SKM-1 (cell line): Measurements from ENCODE around the gene SAP30L.
A peak's percentile ranks its signal among the peaks of the same experiment; 100 is the strongest.

Source experiments
- DNase-seq: peaks from one replicate; lab custom pipeline; 2025; ENCODE audit not compliant: unreplicated experiment; lab: John Stamatoyannopoulos, UW

Gene SAP30L

DNA sequence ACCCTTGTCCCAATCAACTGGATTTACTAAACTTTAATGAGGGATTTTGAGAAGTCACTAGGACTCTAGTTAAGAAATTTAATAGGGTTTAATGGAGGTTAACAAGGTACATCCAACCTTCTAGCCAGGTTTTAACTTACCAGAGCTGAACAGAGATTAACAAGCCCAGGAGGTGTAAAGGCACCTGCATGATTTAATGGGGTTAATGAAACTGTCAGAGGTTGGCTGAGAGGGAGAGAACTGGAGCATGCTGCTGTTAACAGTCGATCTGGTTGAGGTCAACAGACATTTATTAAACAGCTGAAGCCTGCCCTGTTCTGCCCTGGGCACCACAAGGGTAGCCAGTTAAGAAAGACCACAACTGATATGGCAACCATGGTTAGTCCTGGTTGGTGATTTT lies 18.6 kb downstream of the SAP30L start:
- no peak for DNase-seq

DNA sequence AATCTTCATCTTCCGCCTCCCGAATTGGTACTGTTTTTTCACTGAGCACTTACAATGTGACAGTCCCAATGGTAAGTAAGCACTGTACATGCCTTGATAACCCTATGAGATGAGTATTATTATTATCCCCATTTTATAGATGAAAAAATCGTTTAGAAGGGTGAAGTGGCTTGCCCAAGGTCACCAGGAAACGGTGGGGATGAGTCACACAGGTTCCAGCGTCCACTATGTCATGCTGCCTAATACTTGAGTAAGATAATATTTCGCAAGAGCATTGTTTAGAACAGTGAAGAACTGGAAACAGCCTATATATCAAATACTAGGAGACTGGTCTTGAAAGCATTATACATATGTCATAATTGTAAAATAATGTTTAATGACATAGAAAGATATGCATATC lies 19.4 kb downstream of the SAP30L start:
- peak; percentile 30 for DNase-seq

DNA sequence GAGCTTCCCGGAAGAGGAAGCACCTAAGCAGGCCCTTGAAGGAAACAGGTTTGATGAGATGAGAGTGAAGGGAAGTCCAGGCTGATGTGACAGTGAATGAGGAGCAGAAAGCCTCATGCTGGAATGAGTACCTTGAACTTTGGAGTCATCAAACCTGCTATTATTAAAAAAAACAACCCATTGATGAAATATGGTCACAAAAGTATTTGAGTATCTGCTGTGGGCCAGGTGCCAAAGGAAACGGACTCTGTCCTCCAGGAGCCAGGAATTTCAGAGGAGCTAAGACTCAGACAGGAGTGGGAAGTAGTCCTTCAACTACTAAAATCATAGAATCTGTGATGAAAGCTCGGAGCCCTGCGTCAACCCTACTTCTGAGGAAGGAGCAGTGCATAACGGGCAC lies 20.4 kb downstream of the SAP30L start:
- no peak for DNase-seq

DNA sequence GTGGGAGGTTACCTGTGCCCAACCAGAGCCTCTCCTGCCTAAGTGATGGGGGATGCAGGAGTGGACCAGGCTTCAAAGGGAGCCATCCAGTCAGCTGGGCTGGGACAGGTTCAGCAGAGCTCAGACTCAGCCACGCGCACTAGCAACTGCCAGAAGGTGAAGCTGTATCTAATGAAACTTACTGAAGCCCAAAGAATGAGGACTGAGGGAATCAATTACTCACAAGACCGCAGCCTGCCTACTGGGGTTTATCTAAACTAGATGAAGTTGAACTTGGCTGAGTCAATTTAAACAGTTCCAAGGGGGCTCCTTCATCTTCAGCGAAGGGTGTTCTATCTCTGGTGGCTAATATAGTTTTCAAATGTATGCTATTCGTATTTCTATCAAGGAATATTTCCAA lies 20.9 kb downstream of the SAP30L start:
- no peak for DNase-seq

DNA sequence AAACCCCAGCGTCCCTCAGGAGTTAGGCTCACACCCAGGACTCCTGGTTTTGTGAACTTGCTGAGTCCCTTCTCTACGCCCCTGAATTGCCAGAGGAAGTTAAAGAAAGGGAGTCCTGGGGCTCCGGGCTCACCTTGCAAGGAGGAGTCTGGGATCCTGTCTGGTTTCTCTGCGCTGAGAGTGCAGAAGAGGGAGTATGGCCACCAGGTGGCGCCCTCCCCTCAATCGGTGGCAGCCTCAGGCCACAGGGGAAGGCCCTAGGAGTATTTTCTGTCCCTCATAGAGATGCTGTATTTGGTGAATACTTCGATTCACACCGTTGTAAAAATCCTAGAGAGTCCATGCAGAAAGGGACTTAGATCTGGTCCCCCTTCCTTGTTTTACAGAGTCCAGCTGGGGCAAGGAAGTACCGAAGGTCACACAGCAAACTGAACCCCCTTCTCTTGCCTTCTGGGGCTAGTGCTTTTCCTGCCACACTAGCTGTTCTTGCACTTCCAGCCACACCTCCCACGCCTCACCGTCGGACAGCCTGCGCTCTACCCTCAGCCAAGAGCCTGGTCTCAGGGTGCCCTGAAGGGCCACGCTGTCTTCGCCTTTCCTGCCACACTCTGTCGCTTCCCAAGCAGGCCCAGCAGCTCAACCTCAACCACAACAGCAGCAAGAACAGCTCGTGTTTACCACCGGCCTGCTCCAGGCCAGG lies 22.0 kb downstream of the SAP30L start:
- DNase-seq: peak; percentile 53

DNA sequence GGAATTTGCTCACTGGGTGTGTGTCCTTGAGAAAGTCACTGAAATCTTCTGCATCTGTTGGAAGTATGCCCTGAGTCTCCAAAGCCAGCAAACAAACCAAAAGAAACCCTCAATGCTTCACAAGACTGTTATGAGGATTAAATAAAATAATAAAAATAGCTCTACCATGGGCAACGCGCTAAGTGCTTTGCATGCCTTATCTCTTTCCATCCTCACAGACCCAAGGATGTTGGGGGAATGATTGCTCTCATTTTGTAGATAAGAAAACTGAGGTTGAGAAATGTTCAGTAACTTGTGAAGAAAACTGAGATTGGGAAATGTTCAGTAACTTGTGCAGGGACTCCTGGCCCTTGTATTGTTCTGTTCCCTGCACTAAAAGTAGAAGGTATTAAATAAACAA lies 24.3 kb downstream of the SAP30L start:
- DNase-seq: no peak

DNA sequence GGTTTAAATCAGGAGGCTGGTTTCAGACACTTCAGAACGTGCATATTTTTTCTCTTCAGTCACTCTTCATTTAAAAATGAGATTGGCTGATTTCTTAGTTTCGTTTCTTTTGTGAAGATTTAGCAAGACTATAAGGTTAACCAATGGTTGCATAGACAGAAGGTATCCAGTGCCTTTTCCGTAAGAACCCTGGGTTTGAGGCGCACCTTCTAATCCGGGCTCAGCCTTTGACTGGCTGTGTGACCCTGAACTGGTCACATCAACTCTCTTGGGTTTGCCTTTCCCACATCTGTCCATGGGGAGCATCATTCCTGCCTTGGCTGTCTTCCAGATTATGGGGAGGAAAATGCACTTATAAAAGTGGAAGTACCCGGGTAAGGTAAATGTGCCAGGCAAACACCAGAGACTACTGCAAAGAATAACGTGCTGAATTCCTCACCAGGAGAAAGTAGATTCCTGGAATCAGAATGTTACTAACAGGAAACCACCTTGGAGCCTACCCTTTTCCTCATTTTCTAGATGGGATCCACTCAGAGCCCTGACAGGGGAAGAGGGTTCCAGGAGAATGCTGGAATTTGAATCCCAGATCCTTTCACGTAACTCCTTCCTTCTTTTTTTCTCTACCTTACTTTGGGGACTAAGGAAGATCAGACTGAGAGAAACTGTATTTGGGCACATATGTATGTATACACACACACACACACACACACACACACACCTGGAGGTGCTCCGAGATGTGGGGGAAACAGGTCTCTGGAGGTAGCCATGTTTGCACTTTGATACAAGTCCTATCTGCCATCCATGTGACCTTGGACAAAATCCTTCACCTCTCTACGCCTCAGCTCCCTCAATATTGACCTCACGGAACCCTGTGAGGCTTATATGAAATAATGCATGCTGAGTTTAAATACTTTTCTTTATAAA lies 25.4 kb downstream of the SAP30L start:
- no peak for DNase-seq

DNA sequence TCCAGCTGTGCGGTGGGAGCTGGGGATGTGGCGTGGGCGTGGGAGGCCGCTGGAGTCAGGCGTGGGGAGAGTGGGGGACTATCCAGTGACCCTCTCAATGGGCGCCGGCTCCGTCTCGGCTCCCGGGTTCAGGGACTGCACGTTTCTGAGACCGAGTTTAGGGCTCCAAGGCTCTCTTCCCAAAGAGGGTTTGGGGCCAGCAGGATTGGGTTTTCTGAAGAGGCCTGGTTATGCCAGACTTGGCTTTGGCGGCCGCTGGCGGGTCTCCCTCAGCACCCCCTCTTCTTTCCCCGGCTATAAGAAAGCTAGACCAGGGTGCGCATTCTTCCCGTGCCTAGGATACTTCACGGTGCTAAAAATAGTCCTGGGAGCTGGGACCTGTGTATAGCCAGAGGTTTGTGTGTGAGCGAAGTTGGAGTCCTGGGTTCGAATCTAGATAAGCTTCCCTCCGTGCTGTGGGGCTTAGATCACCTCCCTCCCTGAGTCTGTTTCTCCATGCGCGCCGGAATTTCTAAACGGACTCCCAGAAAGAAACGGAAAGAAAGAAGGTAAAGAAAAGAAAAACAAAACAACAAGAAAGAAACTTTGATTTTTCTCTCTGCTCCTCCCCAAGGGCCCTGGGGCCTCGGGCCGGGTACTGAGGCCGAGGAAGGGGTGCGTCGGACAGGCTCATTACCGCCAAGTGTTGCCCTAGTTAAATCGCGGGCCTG lies 27.2 kb downstream of the SAP30L start:
- DNase-seq: no peak

DNA sequence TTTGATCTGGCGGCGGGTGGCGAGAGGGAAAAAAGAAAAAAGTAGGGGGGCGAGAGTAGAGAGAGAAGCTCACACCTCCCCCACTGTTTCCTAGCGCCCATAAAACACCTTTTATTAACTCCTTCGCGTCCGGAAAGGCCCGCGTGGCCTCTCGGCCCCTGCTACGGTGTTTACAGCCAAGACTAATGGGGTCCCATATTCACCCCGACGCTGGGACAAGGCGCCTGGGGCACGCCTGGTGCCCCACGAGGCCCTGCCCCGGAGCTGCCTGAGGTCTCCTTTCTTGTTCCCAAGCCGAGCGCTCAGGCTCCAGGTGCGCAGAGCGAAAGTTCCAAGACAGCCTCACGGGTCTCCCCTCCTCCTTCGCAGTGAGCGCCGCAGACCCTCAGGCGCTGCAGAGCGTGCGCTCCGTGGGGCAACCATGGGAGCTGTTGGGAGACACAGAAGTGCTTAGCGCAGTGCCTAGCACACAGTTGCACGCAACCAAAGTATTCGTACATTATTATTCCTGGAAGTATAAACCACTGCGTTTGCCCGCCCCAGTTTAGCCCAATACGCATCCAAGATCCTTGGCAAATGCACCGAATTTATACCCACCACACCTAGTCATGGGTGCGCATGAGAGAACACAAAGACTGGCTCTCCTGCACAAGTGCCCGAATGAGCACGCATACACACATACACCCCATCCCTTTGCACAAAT lies 27.9 kb downstream of the SAP30L start:
- DNase-seq: no peak

DNA sequence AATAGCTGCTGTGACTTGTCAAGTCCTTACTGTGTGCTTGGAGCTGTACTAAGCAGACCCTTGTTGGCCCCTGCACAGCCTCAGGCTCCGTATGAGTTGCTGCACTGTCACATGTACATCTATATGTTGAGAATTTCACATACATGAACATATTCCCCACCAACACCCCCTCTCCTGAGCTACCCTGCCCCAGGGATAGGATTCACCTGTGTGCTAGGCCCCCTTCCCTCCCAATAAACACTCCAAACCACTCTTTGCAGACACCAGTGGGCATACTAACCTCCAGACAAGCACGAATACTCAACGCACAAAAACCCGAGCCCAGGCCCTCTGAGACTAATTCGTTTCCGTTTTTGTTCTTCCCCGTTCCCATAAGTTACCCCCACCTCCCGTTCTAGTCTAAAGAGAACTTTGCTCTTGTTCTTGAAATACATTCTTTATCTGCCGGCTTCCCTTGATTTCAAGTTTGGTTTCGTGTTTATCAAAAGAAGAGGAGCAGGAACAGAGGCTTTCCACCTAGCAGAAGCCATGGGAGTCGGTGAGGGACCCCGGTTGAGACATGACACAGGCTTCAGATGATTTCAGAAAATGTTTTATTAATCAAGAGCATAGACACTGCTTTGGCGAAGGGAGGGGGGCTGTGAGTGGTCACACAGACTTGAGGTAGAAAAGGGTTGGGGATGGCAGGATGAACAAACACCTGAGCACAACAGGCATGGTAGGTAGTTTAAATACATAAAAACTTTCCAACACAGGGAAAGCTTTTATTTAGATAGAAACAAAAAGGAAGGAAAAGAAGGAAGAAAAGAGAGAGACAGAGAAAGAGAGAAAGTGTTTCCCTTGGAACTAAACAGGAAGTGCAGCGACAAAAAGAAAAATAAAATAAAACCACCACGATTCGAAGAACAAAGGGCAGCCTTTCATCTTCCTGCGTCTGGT lies 28.9 kb downstream of the SAP30L start:
- no peak for DNase-seq

DNA sequence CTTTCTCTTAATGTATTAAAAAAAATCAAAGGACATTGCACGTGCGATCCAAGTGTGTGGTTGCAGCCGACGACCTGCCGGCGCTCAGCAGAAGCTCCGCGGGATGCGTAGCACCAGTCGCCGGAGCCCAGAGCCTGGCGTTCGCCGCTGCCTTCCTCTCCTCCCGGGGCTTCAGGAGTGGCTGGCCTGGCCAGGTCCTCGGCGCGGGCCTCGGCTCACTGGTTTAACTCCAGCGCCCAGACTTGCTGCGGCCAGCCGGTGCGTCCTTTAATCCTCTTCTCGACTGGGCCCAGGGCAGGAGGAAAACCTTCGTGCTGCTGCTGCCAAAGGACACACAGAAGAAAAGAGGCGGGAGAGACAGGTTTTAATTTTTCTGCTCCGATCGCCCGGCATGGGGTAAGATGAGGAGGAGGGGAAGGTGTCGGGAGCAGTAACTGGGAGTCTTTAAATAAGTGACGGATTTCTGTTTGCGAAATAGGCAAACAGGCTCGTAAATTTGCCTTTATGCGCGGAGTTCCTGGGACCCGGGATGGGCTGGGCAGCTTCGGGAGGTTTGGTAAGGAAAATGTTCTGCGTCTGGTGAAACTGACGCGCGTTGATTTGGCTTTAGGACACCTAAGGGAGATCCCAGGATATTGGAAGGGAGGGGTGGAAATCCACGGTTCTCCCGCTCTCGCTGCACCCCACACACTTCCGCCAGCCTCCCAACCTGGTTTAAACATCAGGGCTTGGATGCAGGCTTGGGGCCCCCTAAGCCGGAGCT lies 30.0 kb downstream of the SAP30L start:
- no peak for DNase-seq

DNA sequence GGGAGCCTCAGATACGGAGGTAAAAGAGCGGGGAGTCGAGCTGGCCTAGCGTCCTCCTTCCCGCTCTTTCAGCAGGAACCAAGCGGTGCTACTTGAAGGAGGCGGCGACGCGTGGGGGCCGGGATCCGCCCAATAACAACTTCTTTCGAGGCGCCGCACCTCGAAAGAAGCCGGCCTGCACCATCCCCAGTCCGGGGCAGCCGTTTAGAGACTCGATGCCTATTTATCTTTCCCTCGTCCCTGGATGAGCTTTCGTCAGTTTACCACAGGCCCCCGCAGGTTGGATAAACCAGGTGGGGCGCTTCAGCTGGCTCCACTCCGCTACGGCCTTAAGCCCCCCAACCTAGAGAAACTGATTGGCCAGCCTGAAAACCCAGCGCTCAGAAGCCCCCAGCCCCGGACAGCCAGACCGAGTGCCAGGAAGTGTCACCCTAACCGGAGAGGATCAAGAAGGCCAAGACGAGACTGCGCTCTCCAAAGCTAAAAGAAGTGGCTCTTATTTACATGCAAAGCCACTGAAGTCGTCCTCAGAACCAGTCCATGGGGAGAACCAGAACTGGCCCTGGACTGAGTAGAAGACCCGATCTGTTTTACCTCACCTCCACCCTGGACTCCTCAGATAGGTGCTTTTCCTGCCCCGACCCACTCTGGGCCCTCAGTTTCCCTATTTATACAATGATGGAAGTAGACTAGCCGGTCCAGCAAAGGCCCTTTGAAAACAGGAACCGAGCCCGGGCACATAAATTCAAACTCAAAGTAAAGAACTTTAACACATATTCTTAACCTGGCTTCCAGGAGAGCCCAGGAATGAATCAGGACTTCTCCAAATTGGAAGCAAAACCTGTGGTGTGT lies 30.8 kb downstream of the SAP30L start:
- no peak for DNase-seq

DNA sequence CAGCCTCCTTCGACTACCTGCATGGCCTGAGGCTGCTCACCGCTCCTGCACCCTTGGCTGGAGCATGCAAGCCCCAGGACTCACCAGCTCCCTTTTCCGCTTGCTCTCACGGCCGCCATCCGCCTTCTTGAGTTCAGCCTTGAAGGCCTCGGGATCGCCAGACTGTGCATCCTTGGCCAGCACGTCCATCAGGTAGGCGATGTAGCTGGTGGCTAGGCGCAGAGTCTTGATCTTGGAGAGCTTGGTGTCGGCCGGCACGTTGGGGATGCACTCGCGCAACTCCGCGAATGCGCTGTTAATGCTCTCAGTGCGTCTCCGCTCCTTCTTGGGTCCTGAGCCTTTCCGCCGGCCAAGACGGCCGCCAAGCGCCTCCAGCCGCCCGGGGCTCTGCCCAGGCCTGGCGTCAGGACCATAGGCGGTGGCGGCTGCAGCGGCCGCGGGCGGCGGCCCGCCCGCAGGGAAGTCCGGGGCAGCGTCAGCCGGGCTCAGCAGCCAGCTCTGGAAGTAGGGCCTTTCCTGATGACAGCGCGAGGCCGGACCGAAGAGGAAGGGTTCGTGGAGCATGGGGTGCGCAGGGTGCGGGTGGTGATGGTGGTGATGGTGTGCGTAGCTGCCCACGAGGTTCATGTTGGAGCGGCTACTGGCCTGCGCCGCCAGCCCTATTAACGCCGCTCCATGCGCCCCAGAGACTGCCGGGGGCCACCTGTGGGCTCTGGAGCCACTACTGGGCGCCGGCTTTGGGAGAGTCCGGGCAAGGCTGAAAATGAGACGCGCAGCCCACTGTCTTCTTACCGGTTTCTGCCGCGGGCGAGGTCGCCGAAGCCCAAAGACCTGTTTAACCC lies 31.8 kb downstream of the SAP30L start:
- no peak for DNase-seq

DNA sequence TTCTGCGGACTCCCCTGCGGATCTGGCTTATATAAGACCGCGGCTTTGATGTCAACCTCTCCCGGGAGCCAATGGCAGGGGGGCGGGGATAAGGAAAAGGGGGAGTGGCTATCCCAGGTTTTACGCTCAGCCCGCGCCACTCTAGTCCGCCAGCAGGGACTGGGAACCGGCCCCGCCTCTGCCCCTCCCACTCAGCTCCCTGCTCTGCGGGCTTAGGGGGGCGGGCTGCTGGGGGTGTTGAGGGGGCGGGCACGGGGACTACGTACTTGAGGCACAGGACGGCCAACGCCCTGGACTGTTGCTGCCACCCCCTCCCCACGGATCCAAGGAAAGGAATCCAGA lies 32.4 kb downstream of the SAP30L start, which contains the start of gene HAND1:
Gene HAND1, minus strand, starts transcription at position 4 of the 342 bp plus-strand sequence. CDS start 219 bp downstream, outside the sequence.
- no peak for DNase-seq

DNA sequence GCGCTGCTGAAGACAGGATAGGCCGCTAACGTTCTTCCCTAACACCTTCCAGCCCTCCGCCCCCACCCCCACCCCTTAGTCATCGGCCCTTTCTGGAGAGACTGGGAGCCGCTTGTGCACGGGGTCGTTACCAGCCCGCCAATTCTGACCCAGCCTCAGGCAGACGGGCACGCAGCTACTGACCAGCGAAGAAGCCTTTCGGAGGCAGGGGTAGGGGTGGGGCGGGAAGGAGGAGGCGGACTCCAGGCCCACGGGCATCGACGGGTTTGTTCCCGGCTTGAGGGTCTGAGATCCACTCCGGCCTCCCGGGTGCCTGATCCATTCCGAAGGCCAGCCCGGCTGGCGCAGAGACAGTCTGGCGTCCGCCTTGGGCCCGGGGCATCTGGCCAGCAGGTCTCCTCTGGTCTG lies 33.0 kb downstream of the SAP30L start:
- no peak for DNase-seq

DNA sequence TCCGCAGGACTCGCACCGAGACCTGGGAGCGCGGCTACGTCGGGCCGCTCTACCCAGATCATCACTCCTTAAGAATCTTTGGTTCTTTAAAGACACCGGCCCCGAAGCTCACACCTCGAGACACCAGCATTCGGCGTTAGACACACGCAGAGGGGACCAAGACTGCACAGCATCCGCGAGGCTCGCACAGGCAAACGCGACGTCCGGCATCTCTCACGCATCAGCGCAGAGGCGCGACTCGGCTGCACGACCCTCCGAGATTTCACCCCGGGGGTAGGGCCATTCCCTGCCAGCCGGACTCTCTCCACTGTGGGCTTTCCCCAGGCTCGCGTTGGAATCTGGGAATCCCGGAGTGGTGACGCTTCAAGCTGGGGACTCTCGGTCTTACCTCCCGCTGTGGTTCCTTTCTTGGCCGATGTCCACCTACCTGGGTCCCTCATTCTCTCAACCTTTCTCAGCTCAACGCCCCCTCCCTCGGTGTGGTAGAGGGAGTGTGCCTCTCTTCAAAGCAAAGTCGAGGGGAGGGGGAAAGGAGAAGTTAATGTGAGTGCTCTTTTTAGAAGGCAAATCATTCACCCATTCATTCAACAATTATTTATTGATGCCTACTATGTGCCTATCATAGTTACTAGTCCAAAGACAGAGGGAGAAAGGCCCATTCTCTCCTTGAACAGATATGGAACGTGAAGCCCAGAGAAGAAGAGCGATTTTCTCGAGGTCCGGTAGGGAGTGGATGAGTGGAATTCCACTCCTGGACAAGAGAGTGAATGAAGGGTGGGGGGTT lies 33.6 kb downstream of the SAP30L start:
- DNase-seq: no peak
